WTC11 (cell line): ENCODE data around the gene RGS14. TPM values are rescaled to one million over a fixed set of nuclear protein-coding genes. Genes with fewer than 3 reads are reported as not detected.

Experiments
- ATAC-seq: fragments of 200-7000 bp; cut with Tn5 transposase; 2 replicates; pipeline ENCODE4 v1.10.0; 2021; ENCODE audit warnings: mild to moderate bottlenecking, moderate library complexity
- CTCF ChIA-PET: fragments of 300-600 bp; sonication (Branson Sonifier 250); formaldehyde crosslinking; loops from one replicate; lab custom pipeline; 2021; ENCODE audit warnings: antibody characterized with exemption; lab: Charles Lee
- POLR2A ChIA-PET: fragments of 350-600 bp; sonication (Branson Sonifier 250); formaldehyde crosslinking; loops from one replicate; lab custom pipeline; 2021; ENCODE audit warnings: antibody characterized with exemption; lab: Charles Lee
- DNase-seq: peaks from one replicate; pipeline ENCODE4 v3.0.0; 2021; ENCODE audit warnings: low spot score
- H3K27ac Mint-ChIP-seq: 2 replicates; pipeline ENCODE4 v1.8.0; 2021; ENCODE audit warnings: mixed read lengths
- H3K27me3 Mint-ChIP-seq: 2 replicates; pipeline ENCODE4 v1.8.0; 2021; ENCODE audit warnings: low read depth, mild to moderate bottlenecking, moderate library complexity, mixed read lengths
- H3K36me3 Mint-ChIP-seq: 2 replicates; pipeline ENCODE4 v1.8.0; 2021; ENCODE audit warnings: mixed read lengths
- H3K4me1 Mint-ChIP-seq: 2 replicates; pipeline ENCODE4 v1.8.0; 2022; ENCODE audit warnings: mixed read lengths
- H3K4me3 Mint-ChIP-seq: 2 replicates; pipeline ENCODE4 v1.8.0; 2021; ENCODE audit warnings: mild to moderate bottlenecking, moderate library complexity, mixed read lengths
- H3K9me3 Mint-ChIP-seq: 2 replicates; pipeline ENCODE4 v1.8.0; 2021; ENCODE audit warnings: mixed read lengths
- KAT7 ChIP-seq: sonication (generic); formaldehyde crosslinking; IDR thresholded peaks from 2 replicates; pipeline ENCODE4 v1.8.1; 2023; ENCODE audit warnings: missing genetic modification reagents, mild to moderate bottlenecking, borderline replicate concordance
- NR3C1 ChIP-seq: sonication (generic); formaldehyde crosslinking; conservative IDR thresholded peaks from 2 replicates; pipeline ENCODE4 v1.8.1; 2023; ENCODE audit warnings: low read depth, mild to moderate bottlenecking, missing genetic modification reagents
- total RNA-seq: library from RNA; stranded (reverse); gene quantifications from 3 replicates; pipeline ENCODE4 v1.2.3, GENCODE V29; 2021
- TF ChIP-seq, protein P1 (sequence below): sonication (generic); formaldehyde crosslinking; IDR thresholded peaks from 2 replicates; pipeline ENCODE4 v1.8.0; 2023; ENCODE audit warnings: missing genetic modification reagents, mild to moderate bottlenecking, borderline replicate concordance
- TF ChIP-seq, protein P2 (sequence below): sonication (generic); formaldehyde crosslinking; conservative IDR thresholded peaks from 2 replicates; pipeline ENCODE4 v1.8.1; 2023; ENCODE audit warnings: mild to moderate bottlenecking, low read depth, missing genetic modification reagents, moderate library complexity
- TF ChIP-seq, protein P3 (sequence below): sonication (generic); formaldehyde crosslinking; IDR thresholded peaks from 2 replicates; pipeline ENCODE4 v1.8.0; 2022; ENCODE audit warnings: missing genetic modification reagents
- TF ChIP-seq, protein P4 (sequence below): fragments of 250-450 bp; sonication (Bioruptor Pico); IDR thresholded peaks from 2 replicates; pipeline ENCODE4 v1.9.0; 2021; ENCODE audit warnings: moderate library complexity, mild to moderate bottlenecking, inconsistent platforms, borderline replicate concordance
- TF ChIP-seq, protein P5 (sequence below): sonication (generic); formaldehyde crosslinking; IDR thresholded peaks from 2 replicates; pipeline ENCODE4 v1.8.0; 2022; ENCODE audit warnings: mild to moderate bottlenecking, missing genetic modification reagents
- TF ChIP-seq, protein P6 (sequence below): sonication (generic); formaldehyde crosslinking; IDR thresholded peaks from 2 replicates; pipeline ENCODE4 v1.8.1; 2023; ENCODE audit warnings: mild to moderate bottlenecking, missing genetic modification reagents
- TF ChIP-seq, protein P7 (sequence below): fragments of 250-450 bp; sonication (Bioruptor Pico); IDR thresholded peaks from 2 replicates; pipeline ENCODE4 v1.9.0; 2021; ENCODE audit warnings: mild to moderate bottlenecking
- TF ChIP-seq, protein P8 (sequence below): fragments of 250-450 bp; sonication (Bioruptor Pico); IDR thresholded peaks from 2 replicates; pipeline ENCODE4 v2.1.2; 2022; ENCODE audit warnings: mild to moderate bottlenecking, moderate library complexity

Gene RGS14
- total RNA-seq, 1 experiment from 2014 or later = 74.6 TPM

DNA sequence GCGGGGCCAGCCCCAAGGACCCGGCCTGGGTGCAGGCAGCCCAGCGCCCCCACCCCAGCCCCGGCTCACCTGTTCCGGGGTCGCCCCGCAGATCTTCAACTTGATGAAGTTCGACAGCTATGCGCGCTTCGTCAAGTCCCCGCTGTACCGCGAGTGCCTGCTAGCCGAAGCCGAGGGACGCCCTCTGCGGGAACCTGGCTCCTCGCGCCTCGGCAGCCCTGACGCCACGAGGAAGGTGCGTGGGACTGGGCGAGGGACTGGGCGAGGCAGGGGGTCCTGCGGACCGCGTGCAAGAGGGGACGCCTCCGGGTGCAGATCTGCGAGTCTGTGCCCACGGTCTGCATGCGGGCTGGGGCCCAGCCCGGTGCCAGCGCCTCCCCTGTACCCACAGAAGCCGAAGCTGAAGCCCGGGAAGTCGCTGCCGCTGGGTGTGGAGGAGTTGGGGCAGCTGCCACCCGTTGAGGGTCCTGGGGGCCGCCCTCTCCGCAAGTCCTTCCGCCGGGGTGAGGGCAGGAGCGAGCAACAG is 9.7 kb downstream of the RGS14 start (continued):
- TF ChIP-seq, protein P1, sequence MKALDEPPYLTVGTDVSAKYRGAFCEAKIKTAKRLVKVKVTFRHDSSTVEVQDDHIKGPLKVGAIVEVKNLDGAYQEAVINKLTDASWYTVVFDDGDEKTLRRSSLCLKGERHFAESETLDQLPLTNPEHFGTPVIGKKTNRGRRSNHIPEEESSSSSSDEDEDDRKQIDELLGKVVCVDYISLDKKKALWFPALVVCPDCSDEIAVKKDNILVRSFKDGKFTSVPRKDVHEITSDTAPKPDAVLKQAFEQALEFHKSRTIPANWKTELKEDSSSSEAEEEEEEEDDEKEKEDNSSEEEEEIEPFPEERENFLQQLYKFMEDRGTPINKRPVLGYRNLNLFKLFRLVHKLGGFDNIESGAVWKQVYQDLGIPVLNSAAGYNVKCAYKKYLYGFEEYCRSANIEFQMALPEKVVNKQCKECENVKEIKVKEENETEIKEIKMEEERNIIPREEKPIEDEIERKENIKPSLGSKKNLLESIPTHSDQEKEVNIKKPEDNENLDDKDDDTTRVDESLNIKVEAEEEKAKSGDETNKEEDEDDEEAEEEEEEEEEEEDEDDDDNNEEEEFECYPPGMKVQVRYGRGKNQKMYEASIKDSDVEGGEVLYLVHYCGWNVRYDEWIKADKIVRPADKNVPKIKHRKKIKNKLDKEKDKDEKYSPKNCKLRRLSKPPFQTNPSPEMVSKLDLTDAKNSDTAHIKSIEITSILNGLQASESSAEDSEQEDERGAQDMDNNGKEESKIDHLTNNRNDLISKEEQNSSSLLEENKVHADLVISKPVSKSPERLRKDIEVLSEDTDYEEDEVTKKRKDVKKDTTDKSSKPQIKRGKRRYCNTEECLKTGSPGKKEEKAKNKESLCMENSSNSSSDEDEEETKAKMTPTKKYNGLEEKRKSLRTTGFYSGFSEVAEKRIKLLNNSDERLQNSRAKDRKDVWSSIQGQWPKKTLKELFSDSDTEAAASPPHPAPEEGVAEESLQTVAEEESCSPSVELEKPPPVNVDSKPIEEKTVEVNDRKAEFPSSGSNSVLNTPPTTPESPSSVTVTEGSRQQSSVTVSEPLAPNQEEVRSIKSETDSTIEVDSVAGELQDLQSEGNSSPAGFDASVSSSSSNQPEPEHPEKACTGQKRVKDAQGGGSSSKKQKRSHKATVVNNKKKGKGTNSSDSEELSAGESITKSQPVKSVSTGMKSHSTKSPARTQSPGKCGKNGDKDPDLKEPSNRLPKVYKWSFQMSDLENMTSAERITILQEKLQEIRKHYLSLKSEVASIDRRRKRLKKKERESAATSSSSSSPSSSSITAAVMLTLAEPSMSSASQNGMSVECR = peak; percentile 79; the same call in 1 of the 2 replicates
- TF ChIP-seq NR3C1 (CRISPR knock-in tag) (no peak), KAT7 (no peak)
- TF ChIP-seq, protein P2, sequence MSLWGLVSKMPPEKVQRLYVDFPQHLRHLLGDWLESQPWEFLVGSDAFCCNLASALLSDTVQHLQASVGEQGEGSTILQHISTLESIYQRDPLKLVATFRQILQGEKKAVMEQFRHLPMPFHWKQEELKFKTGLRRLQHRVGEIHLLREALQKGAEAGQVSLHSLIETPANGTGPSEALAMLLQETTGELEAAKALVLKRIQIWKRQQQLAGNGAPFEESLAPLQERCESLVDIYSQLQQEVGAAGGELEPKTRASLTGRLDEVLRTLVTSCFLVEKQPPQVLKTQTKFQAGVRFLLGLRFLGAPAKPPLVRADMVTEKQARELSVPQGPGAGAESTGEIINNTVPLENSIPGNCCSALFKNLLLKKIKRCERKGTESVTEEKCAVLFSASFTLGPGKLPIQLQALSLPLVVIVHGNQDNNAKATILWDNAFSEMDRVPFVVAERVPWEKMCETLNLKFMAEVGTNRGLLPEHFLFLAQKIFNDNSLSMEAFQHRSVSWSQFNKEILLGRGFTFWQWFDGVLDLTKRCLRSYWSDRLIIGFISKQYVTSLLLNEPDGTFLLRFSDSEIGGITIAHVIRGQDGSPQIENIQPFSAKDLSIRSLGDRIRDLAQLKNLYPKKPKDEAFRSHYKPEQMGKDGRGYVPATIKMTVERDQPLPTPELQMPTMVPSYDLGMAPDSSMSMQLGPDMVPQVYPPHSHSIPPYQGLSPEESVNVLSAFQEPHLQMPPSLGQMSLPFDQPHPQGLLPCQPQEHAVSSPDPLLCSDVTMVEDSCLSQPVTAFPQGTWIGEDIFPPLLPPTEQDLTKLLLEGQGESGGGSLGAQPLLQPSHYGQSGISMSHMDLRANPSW = no peak
- TF ChIP-seq, protein P3, sequence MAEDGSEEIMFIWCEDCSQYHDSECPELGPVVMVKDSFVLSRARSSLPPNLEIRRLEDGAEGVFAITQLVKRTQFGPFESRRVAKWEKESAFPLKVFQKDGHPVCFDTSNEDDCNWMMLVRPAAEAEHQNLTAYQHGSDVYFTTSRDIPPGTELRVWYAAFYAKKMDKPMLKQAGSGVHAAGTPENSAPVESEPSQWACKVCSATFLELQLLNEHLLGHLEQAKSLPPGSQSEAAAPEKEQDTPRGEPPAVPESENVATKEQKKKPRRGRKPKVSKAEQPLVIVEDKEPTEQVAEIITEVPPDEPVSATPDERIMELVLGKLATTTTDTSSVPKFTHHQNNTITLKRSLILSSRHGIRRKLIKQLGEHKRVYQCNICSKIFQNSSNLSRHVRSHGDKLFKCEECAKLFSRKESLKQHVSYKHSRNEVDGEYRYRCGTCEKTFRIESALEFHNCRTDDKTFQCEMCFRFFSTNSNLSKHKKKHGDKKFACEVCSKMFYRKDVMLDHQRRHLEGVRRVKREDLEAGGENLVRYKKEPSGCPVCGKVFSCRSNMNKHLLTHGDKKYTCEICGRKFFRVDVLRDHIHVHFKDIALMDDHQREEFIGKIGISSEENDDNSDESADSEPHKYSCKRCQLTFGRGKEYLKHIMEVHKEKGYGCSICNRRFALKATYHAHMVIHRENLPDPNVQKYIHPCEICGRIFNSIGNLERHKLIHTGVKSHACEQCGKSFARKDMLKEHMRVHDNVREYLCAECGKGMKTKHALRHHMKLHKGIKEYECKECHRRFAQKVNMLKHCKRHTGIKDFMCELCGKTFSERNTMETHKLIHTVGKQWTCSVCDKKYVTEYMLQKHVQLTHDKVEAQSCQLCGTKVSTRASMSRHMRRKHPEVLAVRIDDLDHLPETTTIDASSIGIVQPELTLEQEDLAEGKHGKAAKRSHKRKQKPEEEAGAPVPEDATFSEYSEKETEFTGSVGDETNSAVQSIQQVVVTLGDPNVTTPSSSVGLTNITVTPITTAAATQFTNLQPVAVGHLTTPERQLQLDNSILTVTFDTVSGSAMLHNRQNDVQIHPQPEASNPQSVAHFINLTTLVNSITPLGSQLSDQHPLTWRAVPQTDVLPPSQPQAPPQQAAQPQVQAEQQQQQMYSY (CRISPR knock-in tag) = peak; percentile 75
- TF ChIP-seq, protein P4, sequence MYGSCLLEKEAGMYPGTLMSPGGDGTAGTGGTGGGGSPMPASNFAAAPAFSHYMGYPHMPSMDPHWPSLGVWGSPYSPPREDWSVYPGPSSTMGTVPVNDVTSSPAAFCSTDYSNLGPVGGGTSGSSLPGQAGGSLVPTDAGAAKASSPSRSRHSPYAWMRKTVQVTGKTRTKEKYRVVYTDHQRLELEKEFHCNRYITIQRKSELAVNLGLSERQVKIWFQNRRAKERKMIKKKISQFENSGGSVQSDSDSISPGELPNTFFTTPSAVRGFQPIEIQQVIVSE (CRISPR knock-in tag) = no peak
- TF ChIP-seq, protein P5, sequence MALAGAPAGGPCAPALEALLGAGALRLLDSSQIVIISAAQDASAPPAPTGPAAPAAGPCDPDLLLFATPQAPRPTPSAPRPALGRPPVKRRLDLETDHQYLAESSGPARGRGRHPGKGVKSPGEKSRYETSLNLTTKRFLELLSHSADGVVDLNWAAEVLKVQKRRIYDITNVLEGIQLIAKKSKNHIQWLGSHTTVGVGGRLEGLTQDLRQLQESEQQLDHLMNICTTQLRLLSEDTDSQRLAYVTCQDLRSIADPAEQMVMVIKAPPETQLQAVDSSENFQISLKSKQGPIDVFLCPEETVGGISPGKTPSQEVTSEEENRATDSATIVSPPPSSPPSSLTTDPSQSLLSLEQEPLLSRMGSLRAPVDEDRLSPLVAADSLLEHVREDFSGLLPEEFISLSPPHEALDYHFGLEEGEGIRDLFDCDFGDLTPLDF (CRISPR knock-in tag) = peak; percentile 84

DNA sequence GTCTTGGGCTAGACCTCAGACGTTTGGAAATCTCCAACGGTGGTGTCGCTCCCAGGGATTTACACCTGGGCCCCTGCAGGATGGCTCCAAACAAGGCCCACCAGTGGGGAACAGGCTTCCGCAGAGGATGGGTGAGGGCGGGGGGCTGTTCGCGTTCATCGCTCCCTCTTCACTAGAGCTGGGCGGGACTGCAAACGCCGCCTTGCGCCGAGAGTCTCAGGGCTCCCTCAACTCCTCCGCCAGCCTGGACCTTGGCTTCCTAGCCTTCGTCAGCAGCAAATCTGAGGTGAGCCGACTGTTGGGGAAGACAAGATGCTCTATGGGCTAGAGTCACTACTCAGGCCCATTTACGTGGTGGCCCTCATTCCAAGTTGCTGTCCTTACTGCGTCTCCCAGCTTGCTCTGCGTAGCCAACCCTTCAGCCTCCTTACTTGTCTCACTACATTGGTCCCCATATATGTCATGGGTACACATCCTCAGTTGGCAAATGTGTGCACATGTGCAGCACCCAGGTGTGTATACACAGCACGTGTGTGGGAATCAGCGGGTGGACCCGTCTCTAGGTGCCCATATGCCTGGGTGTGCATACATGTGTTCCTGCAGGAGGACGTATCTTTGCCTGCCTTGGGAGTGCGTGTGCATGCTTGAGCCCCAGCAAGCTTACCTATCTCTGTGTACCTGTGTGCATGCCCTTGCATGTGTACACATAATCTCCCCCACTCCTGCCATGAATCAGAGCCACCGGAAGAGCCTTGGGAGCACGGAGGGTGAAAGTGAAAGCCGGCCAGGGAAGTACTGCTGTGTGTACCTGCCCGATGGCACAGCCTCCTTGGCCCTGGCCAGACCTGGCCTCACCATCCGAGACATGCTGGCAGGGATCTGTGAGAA is 10.5 kb downstream of the RGS14 start:
- ChIA-PET CTCF (interaction anchor here (0.6 to 13.2 kb wide), 29 partner anchors 8 to 253 kb away, joined by 3 to 216 read pairs (median 13); partner anchors contain the start of genes LMAN2, MXD3, PFN3 and PRELID1), POLR2A (interaction anchor here (1.3 to 1.4 kb wide), 2 partner anchors 34 to 129 kb away, joined by 4 read pairs; partner anchors contain the start of gene PDLIM7)
- DNase-seq = no peak
- Mint-ChIP-seq H3K4me1 (peaks cover 59% of the 10 kb centered on the region), H3K36me3 (peaks cover 13% of the 10 kb centered on the region), H3K9me3 (no peaks in the 10 kb centered on the region), H3K4me3 (peak overlapping the region; percentile 88), H3K27ac (no peak overlapping the region), H3K27me3 (peaks cover 8% of the 10 kb centered on the region)
- TF ChIP-seq, protein P6, sequence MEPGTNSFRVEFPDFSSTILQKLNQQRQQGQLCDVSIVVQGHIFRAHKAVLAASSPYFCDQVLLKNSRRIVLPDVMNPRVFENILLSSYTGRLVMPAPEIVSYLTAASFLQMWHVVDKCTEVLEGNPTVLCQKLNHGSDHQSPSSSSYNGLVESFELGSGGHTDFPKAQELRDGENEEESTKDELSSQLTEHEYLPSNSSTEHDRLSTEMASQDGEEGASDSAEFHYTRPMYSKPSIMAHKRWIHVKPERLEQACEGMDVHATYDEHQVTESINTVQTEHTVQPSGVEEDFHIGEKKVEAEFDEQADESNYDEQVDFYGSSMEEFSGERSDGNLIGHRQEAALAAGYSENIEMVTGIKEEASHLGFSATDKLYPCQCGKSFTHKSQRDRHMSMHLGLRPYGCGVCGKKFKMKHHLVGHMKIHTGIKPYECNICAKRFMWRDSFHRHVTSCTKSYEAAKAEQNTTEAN (CRISPR knock-in tag) = no peak
- TF ChIP-seq, protein P7, sequence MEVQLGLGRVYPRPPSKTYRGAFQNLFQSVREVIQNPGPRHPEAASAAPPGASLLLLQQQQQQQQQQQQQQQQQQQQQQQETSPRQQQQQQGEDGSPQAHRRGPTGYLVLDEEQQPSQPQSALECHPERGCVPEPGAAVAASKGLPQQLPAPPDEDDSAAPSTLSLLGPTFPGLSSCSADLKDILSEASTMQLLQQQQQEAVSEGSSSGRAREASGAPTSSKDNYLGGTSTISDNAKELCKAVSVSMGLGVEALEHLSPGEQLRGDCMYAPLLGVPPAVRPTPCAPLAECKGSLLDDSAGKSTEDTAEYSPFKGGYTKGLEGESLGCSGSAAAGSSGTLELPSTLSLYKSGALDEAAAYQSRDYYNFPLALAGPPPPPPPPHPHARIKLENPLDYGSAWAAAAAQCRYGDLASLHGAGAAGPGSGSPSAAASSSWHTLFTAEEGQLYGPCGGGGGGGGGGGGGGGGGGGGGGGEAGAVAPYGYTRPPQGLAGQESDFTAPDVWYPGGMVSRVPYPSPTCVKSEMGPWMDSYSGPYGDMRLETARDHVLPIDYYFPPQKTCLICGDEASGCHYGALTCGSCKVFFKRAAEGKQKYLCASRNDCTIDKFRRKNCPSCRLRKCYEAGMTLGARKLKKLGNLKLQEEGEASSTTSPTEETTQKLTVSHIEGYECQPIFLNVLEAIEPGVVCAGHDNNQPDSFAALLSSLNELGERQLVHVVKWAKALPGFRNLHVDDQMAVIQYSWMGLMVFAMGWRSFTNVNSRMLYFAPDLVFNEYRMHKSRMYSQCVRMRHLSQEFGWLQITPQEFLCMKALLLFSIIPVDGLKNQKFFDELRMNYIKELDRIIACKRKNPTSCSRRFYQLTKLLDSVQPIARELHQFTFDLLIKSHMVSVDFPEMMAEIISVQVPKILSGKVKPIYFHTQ (CRISPR knock-in tag) = no peak
- TF ChIP-seq, protein P8, sequence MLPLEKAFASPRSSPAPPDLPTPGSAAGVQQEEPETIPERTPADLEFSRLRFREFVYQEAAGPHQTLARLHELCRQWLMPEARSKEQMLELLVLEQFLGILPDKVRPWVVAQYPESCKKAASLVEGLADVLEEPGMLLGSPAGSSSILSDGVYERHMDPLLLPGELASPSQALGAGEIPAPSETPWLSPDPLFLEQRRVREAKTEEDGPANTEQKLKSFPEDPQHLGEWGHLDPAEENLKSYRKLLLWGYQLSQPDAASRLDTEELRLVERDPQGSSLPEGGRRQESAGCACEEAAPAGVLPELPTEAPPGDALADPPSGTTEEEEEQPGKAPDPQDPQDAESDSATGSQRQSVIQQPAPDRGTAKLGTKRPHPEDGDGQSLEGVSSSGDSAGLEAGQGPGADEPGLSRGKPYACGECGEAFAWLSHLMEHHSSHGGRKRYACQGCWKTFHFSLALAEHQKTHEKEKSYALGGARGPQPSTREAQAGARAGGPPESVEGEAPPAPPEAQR (CRISPR knock-in tag) = no peak
- ATAC-seq = no peak
